ENCODE results near the gene WDR77.

- no peak for TF ChIP-seq CTCF (IDR thresholded peaks at IDR 0.05)
- no peak for TF ChIP-seq POLR2AphosphoS5 (IDR thresholded peaks at IDR 0.05)
- no peak for TF ChIP-seq POLR2A (IDR thresholded peaks at IDR 0.05)
Observed at GRCh38 chr1:111439461-111440351, 9.3 kb downstream of the WDR77 start.
